SJCRH30 (cell line): Measurements from ENCODE around the gene BCOR. TPM values are rescaled to one million over a fixed set of nuclear protein-coding genes. Genes with fewer than 3 reads are reported as not detected.

ENCODE experiments used
- DNase-seq, 2 experiments: peaks; one replicate each; pipeline ENCODE4 v3.0.0-alpha.2; 2015 to 2020
- H3K27ac ChIP-seq: fragments of 250-450 bp; sonication (Bioruptor Pico); 2 replicates; pipeline ENCODE4 v1.5.1; 2020; ENCODE audit warnings: mild to moderate bottlenecking, moderate library complexity
- H3K27me3 ChIP-seq: fragments of 250-450 bp; sonication (Bioruptor Pico); 2 replicates; pipeline ENCODE4 v1.5.1; 2020; ENCODE audit warnings: mild to moderate bottlenecking, moderate library complexity
- H3K36me3 ChIP-seq: fragments of 250-450 bp; sonication (Bioruptor Pico); 2 replicates; pipeline ENCODE4 v1.5.1; 2020; ENCODE audit warnings: mild to moderate bottlenecking, moderate library complexity
- H3K4me1 ChIP-seq: fragments of 250-450 bp; sonication (Bioruptor Pico); 2 replicates; pipeline ENCODE4 v1.5.1; 2020; ENCODE audit warnings: mild to moderate bottlenecking, moderate library complexity
- H3K4me3 ChIP-seq: fragments of 250-450 bp; sonication (Bioruptor Pico); 2 replicates; pipeline ENCODE4 v1.5.1; 2020; ENCODE audit warnings: mild to moderate bottlenecking, moderate library complexity
- H3K9me3 ChIP-seq: fragments of 250-450 bp; sonication (Bioruptor Pico); replicated peaks from 2 replicates; pipeline ENCODE4 v1.5.1; 2020; ENCODE audit warnings: mild to moderate bottlenecking, moderate library complexity
- total RNA-seq: library from RNA; depleted of rRNA; stranded (reverse); fragments of >200 nt; shearing (Covaris generic); gene quantifications from 2 replicates; pipeline ENCODE4 v1.2.3, GENCODE V29; 2014

Gene BCOR
- total RNA-seq, 1 experiment from 2014 or later: 62.5 TPM

DNA sequence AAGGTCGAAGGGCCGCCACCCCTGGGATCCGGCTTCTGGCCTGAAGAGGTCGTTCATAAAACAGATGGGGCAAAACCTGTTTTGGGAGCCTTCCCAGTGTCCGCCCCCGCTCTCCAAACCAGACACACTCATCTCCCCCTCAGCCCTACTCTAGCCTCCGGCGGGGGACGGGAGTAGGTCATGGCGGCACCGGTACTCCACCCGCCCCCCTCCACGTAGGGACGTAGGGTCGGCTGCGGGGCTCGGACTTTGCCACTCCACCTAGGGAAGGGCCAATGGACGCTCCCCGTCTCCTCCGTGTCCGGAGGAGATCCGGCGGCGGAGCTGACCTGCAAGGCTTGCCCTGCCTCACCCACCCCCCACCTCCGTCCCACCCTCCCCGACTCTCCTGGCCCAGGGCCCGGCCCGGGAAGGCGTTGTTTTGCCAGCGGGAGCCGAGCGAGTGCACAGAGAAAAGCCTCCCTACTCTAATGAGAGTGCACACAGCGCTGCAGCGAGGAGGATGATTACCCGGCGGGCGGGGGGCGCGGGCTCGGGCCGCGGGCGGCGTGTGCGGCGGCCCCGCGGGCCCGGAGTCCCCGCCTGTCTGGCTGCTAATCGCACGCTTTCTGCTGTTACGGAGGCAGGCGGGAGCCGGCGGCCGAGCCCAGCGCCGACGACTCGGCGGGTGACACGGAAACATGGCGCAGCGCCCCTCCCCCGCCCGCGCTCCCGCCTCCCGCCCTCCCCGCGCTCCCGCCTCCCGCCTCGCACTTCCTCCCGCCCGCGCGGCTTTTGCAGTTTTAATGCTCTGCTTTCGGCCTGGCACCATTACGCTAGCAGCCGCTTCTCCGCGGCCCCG is 8.3 kb upstream of the BCOR start:
- no peaks in the 10 kb centered on the region for H3K9me3 ChIP-seq
- peak overlapping the region; percentile 67 for H3K4me3 ChIP-seq
- H3K27ac ChIP-seq: peak overlapping the region; percentile 99
- peak; percentile 63 to 70 for DNase-seq
- H3K27me3 ChIP-seq: no peaks in the 10 kb centered on the region
- H3K36me3 ChIP-seq: no peaks in the 10 kb centered on the region
- H3K4me1 ChIP-seq: no peaks in the 10 kb centered on the region

- Histone ChIP-seq H3K27ac (peak overlapping the region; percentile 82), H3K9me3 (no peaks in the 10 kb centered on the region), H3K27me3 (no peaks in the 10 kb centered on the region), H3K36me3 (no peaks in the 10 kb centered on the region), H3K4me1 (no peaks in the 10 kb centered on the region), H3K4me3 (peak overlapping the region; percentile 67)
- peak; percentile 38 to 47 for DNase-seq
These were observed 7.5 kb upstream of the BCOR start for GRCh38 chrX:40104985-40105834.

GRCh38 chrX:40104630-40104984 is 6.8 kb upstream of the BCOR start:
- Histone ChIP-seq H3K9me3 (no peaks in the 10 kb centered on the region), H3K4me3 (peak overlapping the region; percentile 67), H3K36me3 (no peaks in the 10 kb centered on the region), H3K27me3 (no peaks in the 10 kb centered on the region), H3K4me1 (no peaks in the 10 kb centered on the region), H3K27ac (peak overlapping the region; percentile 82; the same call in 1 of the 2 replicates)
- peak; percentile 30 to 41 for DNase-seq

GRCh38 chrX:40103565-40104323 is 6.0 kb upstream of the BCOR start:
- Histone ChIP-seq H3K27me3 (no peaks in the 10 kb centered on the region), H3K9me3 (no peaks in the 10 kb centered on the region), H3K4me1 (no peaks in the 10 kb centered on the region), H3K4me3 (no peak overlapping the region), H3K27ac (no peak overlapping the region), H3K36me3 (no peaks in the 10 kb centered on the region)
- no peak for DNase-seq

GRCh38 chrX:40102393-40103381 is 4.9 kb upstream of the BCOR start:
- H3K36me3 ChIP-seq: no peaks in the 10 kb centered on the region
- H3K4me3 ChIP-seq: no peak overlapping the region
- no peaks in the 10 kb centered on the region for H3K4me1 ChIP-seq
- no peak for DNase-seq
- H3K27ac ChIP-seq: no peak overlapping the region
- no peaks in the 10 kb centered on the region for H3K27me3 ChIP-seq
- no peaks in the 10 kb centered on the region for H3K9me3 ChIP-seq

GRCh38 chrX:40101430-40101802 is 3.7 kb upstream of the BCOR start:
- Histone ChIP-seq H3K4me3 (no peak overlapping the region), H3K9me3 (no peaks in the 10 kb centered on the region), H3K27ac (peak overlapping the region; percentile 85; the same call in 1 of the 2 replicates), H3K36me3 (no peaks in the 10 kb centered on the region), H3K4me1 (no peaks in the 10 kb centered on the region), H3K27me3 (no peaks in the 10 kb centered on the region)
- DNase-seq: no peak

DNA sequence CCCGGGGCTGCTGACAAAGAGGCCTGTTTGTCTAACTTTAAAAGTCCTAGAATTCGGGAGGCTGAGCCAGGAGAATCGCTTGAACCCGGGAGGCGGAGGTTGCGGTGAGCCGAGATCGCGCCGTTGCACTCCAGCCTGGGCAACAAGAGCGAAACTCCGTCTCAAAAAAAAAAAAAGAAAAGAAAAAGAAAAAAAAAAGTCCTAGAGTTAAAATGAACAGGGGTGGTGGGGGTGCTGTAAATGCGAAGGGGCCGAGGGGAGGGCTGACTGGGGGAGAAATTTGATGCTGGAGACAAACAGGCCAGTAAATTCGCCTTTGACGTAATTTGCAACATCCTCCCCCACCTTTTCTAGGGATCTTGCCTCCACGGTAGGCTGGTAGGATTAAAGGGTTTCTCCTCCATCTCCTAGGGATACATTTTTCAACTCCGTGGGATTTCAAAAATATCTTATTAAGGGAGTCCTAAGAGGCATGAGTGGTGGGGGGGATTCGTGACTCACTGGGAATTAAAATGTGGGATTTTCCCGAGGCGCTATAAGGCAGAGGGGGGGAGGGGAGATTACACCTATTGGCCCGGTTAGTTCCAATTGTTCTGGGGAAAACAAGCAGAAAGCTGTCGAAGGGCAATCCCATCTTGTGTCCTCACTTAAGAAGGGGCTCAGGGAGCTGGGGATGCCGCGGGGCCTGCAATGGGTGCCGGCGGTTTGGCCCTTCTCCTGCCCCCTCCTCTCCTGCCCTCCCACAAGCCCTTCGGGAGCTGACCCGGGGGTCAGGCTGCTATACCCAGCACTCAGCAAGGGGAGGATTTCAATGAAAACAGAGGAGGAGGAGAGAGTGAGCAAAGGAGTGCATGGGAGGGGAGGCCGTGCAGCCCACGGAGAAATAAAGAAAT is 3.0 kb upstream of the BCOR start:
- peak overlapping the region; percentile 85 for H3K27ac ChIP-seq
- H3K36me3 ChIP-seq: no peaks in the 10 kb centered on the region
- H3K27me3 ChIP-seq: no peaks in the 10 kb centered on the region
- H3K4me3 ChIP-seq: peak overlapping the region; percentile 82
- no peaks in the 10 kb centered on the region for H3K9me3 ChIP-seq
- no peaks in the 10 kb centered on the region for H3K4me1 ChIP-seq
- peak; percentile 30 to 57 for DNase-seq

GRCh38 chrX:40100141-40100536 is 2.4 kb upstream of the BCOR start:
- Histone ChIP-seq H3K27me3 (no peaks in the 10 kb centered on the region), H3K4me3 (peak overlapping the region; percentile 82), H3K4me1 (no peaks in the 10 kb centered on the region), H3K36me3 (no peaks in the 10 kb centered on the region), H3K9me3 (no peaks in the 10 kb centered on the region), H3K27ac (peak overlapping the region; percentile 85)
- peak; percentile 60 to 69 for DNase-seq

DNA sequence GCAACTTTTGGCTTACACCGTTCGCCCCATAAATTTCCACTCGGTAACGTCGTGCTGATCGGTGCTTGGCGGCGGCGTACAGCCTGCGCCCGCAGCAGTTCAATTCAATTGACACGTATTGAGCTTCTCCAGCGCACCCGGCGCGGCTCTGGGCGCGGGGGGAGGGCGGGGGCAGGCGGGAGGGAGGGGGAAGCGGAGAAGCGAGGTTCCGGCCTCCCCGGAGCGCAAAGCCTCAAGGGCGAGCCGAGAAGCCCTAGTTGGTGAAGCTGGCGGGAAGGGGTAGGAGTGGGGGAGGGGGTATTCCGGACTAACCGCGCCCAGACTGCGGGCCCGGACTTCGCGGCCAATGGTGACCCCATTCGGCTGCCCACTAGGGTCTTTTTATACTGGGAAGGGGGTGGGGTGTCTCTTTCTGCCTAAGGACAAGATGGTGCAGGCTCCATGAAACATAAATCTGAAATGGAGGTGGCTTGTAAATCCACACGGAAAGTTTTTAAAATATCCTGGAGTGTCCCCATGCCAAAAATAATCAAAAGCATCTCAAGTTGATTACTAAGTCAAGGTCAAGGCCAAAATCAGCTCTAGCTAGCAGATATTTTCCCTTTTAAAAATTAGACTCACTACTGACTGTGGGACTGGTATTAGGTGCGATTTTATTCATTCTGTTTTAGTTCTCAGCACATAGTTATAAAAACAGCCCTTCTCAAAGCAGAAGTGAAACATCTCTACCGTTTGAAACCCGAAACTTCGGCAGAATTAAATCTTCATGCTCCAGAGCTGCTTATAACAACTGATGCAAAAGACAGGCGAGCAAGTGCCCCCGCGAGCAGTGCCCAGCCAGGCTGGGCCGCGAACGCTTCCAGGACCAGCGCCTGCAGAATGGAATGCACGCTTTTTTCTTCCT is 1.5 kb upstream of the BCOR start:
- no peaks in the 10 kb centered on the region for H3K27me3 ChIP-seq
- peak overlapping the region; percentile 82 for H3K4me3 ChIP-seq
- H3K4me1 ChIP-seq: no peaks in the 10 kb centered on the region
- no peaks in the 10 kb centered on the region for H3K9me3 ChIP-seq
- peak overlapping the region; percentile 85 for H3K27ac ChIP-seq
- DNase-seq: peak; percentile 68 to 72
- H3K36me3 ChIP-seq: no peaks in the 10 kb centered on the region

DNA sequence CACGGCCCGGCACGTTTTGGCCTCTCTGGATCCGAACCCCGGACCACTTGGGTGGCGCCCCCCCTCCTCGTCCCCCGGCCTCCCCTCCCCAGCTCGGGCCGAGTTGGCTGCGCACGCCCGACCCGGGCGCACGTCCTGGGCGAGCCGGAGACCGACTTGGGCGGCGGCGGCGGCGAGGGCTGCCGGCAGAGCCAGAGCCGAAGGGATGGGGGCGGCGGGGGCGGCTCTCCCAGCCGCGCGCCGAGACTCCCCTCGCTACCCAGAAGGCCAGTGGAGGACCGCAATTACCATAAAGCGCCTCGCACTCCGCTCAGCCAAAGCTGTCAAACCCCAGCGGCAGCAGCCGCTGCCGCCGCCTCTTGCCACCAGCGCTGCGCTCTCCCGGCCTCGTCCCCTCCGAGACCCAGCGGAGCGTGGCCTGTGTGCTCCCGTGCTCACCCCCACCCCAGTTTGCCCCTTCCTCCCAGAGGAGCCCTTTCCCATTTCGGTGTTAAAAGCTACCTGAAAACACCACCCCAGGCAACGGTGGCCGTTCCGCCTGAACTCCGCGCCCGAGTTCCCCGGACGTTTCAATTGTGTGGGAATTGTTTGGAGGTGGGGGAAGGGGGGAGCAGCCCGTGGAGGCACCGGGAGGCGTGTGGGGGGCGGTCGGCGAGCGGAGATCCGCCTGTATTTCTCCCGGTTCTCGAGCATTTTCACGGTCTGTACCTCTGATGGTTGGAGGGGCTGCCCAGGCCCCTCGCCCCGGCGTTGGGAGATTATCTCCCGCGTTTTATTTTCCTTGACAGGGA is 701 bp upstream of the BCOR start:
- H3K36me3 ChIP-seq: no peaks in the 10 kb centered on the region
- H3K4me1 ChIP-seq: no peaks in the 10 kb centered on the region
- DNase-seq: peak; percentile 54 to 66
- peak overlapping the region; percentile 85 for H3K27ac ChIP-seq
- H3K4me3 ChIP-seq: peak overlapping the region; percentile 82
- no peaks in the 10 kb centered on the region for H3K9me3 ChIP-seq
- no peaks in the 10 kb centered on the region for H3K27me3 ChIP-seq

DNA sequence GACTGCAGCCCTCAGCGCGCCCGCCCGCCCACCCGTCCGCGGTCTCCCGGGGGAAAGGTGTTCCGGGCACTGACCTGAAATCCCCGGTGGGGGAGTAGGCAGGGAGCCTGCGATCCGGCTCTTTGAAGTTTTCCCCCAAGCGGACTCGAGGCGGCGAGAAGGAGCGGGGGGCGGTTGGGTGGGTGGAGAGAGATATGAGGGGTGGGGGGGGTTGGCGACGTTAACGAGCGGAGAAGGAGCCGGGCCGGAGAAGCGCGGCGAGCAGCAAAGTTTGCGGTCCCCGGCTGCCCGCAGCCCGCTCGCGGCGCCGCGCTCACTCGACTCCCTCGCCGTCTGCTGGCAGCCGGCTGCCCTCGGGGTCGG is 636 bp downstream of the BCOR start:
- no peaks in the 10 kb centered on the region for H3K4me1 ChIP-seq
- H3K9me3 ChIP-seq: no peaks in the 10 kb centered on the region
- H3K4me3 ChIP-seq: peak overlapping the region; percentile 82
- H3K36me3 ChIP-seq: 0 out of 2 replicates have a peak, but pooled peaks cover 3% of the 10 kb centered on the region
- peak in 1 of 2 experiments; percentile 30 for DNase-seq
- H3K27ac ChIP-seq: peak overlapping the region; percentile 66; the same call in 1 of the 2 replicates
- H3K27me3 ChIP-seq: no peaks in the 10 kb centered on the region
